ENCODE results near the gene NDUFB3. TPM values are rescaled to one million over a fixed set of nuclear protein-coding genes. Genes with fewer than 3 reads are reported as not detected.
A peak's percentile ranks its signal among the peaks of the same experiment; 100 is the strongest.

The NDUFB3 gene
- total and polyA plus RNA-seq, 10 of the 15 experiments (the other 5 are each of a cell fraction or from before 2014, with no cell fraction given), result 115 to 1,059 (median 187) TPM

- TF ChIP-seq ZBTB40 (IDR thresholded peaks at IDR 0.05; ENCODE audit: borderline replicate concordance) (no peak), HDGF (IDR thresholded peaks at IDR 0.05) (no peak), NFYB (IDR thresholded peaks at IDR 0.05; ENCODE audit: insufficient read depth, low read depth, low read length) (no peak), BMI1 (IDR thresholded peaks at IDR 0.05; ENCODE audit: borderline replicate concordance) (no peak), PAX5 (IDR thresholded peaks at IDR 0.05; ENCODE audit: borderline replicate concordance, low read depth, low read length) (0 out of 2 replicates have a peak, but pooled peaks have one; percentile 55), ESRRA (IDR thresholded peaks at IDR 0.05; ENCODE audit: low read length) (no peak), RBBP5 (conservative IDR thresholded peaks at IDR 0.05) (no peak), KDM1A (IDR thresholded peaks at IDR 0.05; ENCODE audit: borderline replicate concordance) (no peak), MYC (IDR thresholded peaks at IDR 0.05; ENCODE audit: insufficient read depth, insufficient read length, insufficient replicate concordance, low read length, severe bottlenecking) (no peak), SUZ12 (IDR thresholded peaks at IDR 0.05; ENCODE audit: unreplicated experiment) (no peak), REST (IDR thresholded peaks at IDR 0.05; ENCODE audit: low read depth, low read length) (0 out of 2 replicates have a peak, but pooled peaks have one; percentile 31), E2F8 (IDR thresholded peaks at IDR 0.05; ENCODE audit: low read depth, partially characterized antibody) (no peak), SUPT20H (IDR thresholded peaks at IDR 0.05; ENCODE audit: borderline replicate concordance, control insufficient read depth, low read depth, low read length) (no peak), CHD4 (IDR thresholded peaks at IDR 0.05) (no peak), SIX5 (IDR thresholded peaks at IDR 0.05; ENCODE audit: low read depth, low read length, severe bottlenecking) (no peak), HCFC1 (IDR thresholded peaks at IDR 0.05; ENCODE audit: low read length) (no peak), CREB1 (IDR thresholded peaks at IDR 0.05; ENCODE audit: low read depth) (peak; percentile 85)
Measured at GRCh38 chr2:201128933-201129505, 57.2 kb downstream of the NDUFB3 start (continued).
